ENCODE results near the gene OTUD1. TPM values are rescaled to one million over a fixed set of nuclear protein-coding genes. Genes with fewer than 3 reads are reported as not detected.

Gene OTUD1
- polyA plus RNA-seq, 1 donor from 2014 or later, result 6.0 TPM

- H3K27ac ChIP-seq (ENCODE audit: low read length), result no peak overlapping the region
- H2AFZ ChIP-seq (ENCODE audit: low read depth, low read length), result no peak overlapping the region
- H3K9me2 ChIP-seq (ENCODE audit: insufficient read depth, low read length), result no peaks in the 10 kb centered on the region
- H3K9me3 ChIP-seq (ENCODE audit: low read length), result no peaks in the 10 kb centered on the region
- no peaks in the 10 kb centered on the region for H3K79me2 ChIP-seq (replicated peaks; ENCODE audit: insufficient read depth, low read length)
- TF ChIP-seq, protein P1, sequence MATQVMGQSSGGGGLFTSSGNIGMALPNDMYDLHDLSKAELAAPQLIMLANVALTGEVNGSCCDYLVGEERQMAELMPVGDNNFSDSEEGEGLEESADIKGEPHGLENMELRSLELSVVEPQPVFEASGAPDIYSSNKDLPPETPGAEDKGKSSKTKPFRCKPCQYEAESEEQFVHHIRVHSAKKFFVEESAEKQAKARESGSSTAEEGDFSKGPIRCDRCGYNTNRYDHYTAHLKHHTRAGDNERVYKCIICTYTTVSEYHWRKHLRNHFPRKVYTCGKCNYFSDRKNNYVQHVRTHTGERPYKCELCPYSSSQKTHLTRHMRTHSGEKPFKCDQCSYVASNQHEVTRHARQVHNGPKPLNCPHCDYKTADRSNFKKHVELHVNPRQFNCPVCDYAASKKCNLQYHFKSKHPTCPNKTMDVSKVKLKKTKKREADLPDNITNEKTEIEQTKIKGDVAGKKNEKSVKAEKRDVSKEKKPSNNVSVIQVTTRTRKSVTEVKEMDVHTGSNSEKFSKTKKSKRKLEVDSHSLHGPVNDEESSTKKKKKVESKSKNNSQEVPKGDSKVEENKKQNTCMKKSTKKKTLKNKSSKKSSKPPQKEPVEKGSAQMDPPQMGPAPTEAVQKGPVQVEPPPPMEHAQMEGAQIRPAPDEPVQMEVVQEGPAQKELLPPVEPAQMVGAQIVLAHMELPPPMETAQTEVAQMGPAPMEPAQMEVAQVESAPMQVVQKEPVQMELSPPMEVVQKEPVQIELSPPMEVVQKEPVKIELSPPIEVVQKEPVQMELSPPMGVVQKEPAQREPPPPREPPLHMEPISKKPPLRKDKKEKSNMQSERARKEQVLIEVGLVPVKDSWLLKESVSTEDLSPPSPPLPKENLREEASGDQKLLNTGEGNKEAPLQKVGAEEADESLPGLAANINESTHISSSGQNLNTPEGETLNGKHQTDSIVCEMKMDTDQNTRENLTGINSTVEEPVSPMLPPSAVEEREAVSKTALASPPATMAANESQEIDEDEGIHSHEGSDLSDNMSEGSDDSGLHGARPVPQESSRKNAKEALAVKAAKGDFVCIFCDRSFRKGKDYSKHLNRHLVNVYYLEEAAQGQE (IDR thresholded peaks at IDR 0.05; ENCODE audit: borderline replicate concordance), result no peak
- TF ChIP-seq POLR2AphosphoS5 (IDR thresholded peaks at IDR 0.05) (no peak), MXI1 (conservative IDR thresholded peaks at IDR 0.05; ENCODE audit: poor library complexity, severe bottlenecking) (no peak), RAD21 (conservative IDR thresholded peaks at IDR 0.05) (no peak), SMC3 (conservative IDR thresholded peaks at IDR 0.05; ENCODE audit: poor library complexity) (no peak), EP300 (conservative IDR thresholded peaks at IDR 0.05; ENCODE audit: poor library complexity, severe bottlenecking) (no peak), TAF1 (IDR thresholded peaks at IDR 0.05; ENCODE audit: low read depth) (no peak), EZH2 (IDR thresholded peaks at IDR 0.05; ENCODE audit: borderline replicate concordance, insufficient read depth, low read length, poor library complexity, severe bottlenecking) (no peak)
- TF ChIP-seq, protein P2, sequence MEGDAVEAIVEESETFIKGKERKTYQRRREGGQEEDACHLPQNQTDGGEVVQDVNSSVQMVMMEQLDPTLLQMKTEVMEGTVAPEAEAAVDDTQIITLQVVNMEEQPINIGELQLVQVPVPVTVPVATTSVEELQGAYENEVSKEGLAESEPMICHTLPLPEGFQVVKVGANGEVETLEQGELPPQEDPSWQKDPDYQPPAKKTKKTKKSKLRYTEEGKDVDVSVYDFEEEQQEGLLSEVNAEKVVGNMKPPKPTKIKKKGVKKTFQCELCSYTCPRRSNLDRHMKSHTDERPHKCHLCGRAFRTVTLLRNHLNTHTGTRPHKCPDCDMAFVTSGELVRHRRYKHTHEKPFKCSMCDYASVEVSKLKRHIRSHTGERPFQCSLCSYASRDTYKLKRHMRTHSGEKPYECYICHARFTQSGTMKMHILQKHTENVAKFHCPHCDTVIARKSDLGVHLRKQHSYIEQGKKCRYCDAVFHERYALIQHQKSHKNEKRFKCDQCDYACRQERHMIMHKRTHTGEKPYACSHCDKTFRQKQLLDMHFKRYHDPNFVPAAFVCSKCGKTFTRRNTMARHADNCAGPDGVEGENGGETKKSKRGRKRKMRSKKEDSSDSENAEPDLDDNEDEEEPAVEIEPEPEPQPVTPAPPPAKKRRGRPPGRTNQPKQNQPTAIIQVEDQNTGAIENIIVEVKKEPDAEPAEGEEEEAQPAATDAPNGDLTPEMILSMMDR (IDR thresholded peaks at IDR 0.05; ENCODE audit: poor library complexity, severe bottlenecking), result no peak
- H4K20me1 ChIP-seq (ENCODE audit: insufficient read depth), result no peaks in the 10 kb centered on the region
- no peak overlapping the region for H3K4me3 ChIP-seq (ENCODE audit: low read length)
- no peak overlapping the region for H3K9ac ChIP-seq (ENCODE audit: low read length)
- H3F3A ChIP-seq (ENCODE audit: insufficient read depth, low read length, poor library complexity, severe bottlenecking), result no peaks in the 10 kb centered on the region
- H3K36me3 ChIP-seq (ENCODE audit: insufficient read depth, low read length), result no peaks in the 10 kb centered on the region
- no peaks in the 10 kb centered on the region for H3K27me3 ChIP-seq (ENCODE audit: insufficient read depth, low read depth, low read length)
- H3K4me2 ChIP-seq (ENCODE audit: low read length), result no peak overlapping the region
Observed at GRCh38 chr10:23432639-23433038, 6.2 kb upstream of the OTUD1 start.

GRCh38 chr10:23433701-23434100, 5.2 kb upstream of the OTUD1 start:
- TF ChIP-seq TAF1 (IDR thresholded peaks at IDR 0.05; ENCODE audit: low read depth) (no peak), RAD21 (conservative IDR thresholded peaks at IDR 0.05) (no peak), EP300 (conservative IDR thresholded peaks at IDR 0.05; ENCODE audit: poor library complexity, severe bottlenecking) (no peak), SMC3 (conservative IDR thresholded peaks at IDR 0.05; ENCODE audit: poor library complexity) (no peak), MXI1 (conservative IDR thresholded peaks at IDR 0.05; ENCODE audit: poor library complexity, severe bottlenecking) (no peak)
- TF ChIP-seq, protein P1 (IDR thresholded peaks at IDR 0.05; ENCODE audit: borderline replicate concordance), result no peak
- no peaks in the 10 kb centered on the region for H4K20me1 ChIP-seq (ENCODE audit: insufficient read depth)
- no peaks in the 10 kb centered on the region for H3F3A ChIP-seq (ENCODE audit: insufficient read depth, low read length, poor library complexity, severe bottlenecking)
- H2AFZ ChIP-seq (ENCODE audit: low read depth, low read length), result no peak overlapping the region
- no peak overlapping the region for H3K4me3 ChIP-seq (ENCODE audit: low read length)
- H3K27me3 ChIP-seq (ENCODE audit: insufficient read depth, low read depth, low read length), result no peaks in the 10 kb centered on the region
- no peaks in the 10 kb centered on the region for H3K9me2 ChIP-seq (ENCODE audit: insufficient read depth, low read length)
- H3K9me3 ChIP-seq (ENCODE audit: low read length), result no peaks in the 10 kb centered on the region
- no peak overlapping the region for H3K9ac ChIP-seq (ENCODE audit: low read length)
- H3K79me2 ChIP-seq (replicated peaks; ENCODE audit: insufficient read depth, low read length), result no peaks in the 10 kb centered on the region
- no peak overlapping the region for H3K27ac ChIP-seq (ENCODE audit: low read length)
- no peak overlapping the region for H3K4me2 ChIP-seq (ENCODE audit: low read length)
- H3K36me3 ChIP-seq (ENCODE audit: insufficient read depth, low read length), result no peaks in the 10 kb centered on the region

All from neural cell (in vitro differentiated cells).